ENCODE measurements around the gene APOC3.
"Not testable (repeated sequence)": the region's sequence is repeated elsewhere in the genome, so short reads cannot be mapped to it uniquely, and the experiment has no call there.

APOC3 gene

DNA sequence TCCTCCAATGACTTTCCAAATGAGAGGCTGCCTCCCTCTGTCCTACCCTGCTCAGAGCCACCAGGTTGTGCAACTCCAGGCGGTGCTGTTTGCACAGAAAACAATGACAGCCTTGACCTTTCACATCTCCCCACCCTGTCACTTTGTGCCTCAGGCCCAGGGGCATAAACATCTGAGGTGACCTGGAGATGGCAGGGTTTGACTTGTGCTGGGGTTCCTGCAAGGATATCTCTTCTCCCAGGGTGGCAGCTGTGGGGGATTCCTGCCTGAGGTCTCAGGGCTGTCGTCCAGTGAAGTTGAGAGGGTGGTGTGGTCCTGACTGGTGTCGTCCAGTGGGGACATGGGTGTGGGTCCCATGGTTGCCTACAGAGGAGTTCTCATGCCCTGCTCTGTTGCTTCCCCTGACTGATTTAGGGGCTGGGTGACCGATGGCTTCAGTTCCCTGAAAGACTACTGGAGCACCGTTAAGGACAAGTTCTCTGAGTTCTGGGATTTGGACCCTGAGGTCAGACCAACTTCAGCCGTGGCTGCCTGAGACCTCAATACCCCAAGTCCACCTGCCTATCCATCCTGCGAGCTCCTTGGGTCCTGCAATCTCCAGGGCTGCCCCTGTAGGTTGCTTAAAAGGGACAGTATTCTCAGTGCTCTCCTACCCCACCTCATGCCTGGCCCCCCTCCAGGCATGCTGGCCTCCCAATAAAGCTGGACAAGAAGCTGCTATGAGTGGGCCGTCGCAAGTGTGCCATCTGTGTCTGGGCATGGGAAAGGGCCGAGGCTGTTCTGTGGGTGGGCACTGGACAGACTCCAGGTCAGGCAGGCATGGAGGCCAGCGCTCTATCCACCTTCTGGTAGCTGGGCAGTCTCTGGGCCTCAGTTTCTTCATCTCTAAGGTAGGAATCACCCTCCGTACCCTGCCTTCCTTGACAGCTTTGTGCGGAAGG is 2.9 kb downstream of the APOC3 start:
- no peak for DNase-seq

DNA sequence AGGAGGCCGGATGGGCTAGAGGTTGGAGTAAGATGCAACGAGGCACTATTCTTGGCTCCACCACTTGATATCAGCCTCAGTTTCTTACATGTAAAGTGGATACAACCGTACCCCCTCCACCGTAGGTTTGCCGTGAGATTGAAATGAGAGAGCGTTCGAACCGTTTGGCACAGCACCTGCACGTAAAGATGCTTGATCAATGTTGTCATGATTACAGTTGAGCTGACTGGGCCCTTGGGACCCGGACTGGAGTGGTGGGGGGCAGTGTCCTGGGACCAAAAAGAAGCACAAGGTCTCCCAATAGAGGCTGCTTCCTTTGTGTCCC is 3.7 kb downstream of the APOC3 start:
- no peak for DNase-seq

DNA sequence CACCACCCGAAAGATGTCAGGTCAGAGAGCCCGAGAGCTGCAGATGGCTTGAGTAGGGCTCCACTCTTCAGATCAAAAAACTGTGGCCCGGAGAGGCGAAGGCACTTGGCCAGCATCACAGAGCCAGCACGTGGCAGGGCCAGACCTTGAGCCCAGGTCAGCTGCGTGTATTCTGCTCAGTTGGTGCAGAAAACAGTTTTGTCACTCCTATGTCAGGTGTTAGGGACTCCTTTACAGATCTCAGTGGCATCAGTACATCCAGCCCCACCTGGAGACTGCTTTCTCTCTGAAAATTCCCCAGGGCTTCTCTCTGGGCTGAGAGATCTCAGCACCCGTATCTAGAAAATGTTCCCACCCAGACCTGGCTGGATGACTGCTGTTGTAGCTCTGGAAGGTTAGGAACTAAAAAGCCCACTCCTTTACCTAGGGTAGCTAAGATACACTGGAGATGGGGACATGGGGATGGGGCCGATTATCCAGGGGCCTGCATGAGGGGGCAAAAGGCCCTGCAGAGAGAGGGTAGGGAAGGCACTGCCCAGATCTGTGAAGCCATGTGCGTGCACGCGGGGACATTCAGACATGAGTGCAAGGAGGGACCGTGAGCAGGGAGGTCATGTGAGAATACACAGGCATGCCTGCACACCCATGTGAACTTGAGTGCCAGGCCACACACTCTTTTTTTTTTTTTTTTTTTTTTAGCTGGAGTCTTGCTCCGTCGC is 4.3 kb downstream of the APOC3 start:
- DNase-seq: no peak

DNA sequence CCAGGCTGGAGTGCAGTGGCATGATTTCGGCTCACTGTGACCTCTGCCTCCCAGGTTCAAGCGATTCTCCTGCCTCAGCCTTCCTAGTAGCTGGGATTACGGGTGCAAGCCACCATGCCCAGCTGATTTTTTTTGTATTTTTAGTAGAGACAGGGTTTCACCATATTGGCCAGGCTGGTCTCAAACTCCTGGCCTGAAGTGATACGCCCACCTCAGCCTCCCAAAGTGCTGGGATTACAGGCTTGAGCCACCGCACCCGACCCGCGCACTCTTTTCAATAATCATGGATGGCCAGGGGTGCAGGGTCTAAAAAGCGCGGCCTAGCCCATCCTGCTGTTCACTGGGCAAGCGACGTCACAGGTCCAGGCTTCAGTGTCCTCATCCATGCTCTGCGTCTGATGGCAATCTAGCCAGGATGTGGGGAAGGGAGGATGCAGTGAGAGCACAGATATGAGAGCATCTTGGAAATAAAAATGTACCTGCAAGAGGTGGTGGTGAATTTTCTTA is 4.9 kb downstream of the APOC3 start:
- not testable (repeated sequence) for DNase-seq

DNA sequence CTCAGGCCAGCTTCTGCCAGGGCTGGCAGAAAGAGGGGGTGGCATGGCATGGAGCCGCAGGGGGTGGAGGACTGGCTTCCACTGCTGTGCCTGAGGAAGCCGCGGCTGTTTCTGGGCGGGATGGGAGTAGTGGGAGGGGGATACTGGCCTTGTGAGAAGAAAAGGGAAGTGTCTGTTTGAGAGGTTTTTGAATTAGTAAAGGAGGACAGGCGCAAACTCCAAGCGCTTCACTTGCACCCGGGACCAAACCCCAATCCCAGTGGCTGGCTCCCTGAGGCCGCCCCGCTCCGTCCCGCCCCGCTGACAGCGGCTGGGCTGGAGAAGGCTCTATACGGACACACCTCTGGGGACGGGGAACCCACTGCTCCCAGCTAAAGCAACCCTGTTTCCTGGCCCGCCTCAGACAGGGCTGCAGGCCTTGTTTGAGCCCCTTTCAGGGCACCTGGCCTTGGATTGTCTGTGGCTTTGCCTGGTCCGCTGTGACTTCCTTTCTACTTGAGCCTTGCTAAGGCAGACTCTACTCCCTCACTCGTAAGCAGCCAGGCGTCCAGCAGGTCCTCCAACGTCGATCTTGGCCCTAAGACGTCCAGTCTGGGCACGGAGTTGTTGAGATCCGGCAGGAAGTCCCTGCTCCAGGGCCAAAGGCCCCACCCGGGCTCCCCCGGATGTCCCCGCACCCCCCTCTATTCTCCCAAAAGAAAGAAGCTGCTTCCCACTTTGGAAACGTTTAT is 5.5 kb downstream of the APOC3 start:
- DNase-seq: no peak

DNA sequence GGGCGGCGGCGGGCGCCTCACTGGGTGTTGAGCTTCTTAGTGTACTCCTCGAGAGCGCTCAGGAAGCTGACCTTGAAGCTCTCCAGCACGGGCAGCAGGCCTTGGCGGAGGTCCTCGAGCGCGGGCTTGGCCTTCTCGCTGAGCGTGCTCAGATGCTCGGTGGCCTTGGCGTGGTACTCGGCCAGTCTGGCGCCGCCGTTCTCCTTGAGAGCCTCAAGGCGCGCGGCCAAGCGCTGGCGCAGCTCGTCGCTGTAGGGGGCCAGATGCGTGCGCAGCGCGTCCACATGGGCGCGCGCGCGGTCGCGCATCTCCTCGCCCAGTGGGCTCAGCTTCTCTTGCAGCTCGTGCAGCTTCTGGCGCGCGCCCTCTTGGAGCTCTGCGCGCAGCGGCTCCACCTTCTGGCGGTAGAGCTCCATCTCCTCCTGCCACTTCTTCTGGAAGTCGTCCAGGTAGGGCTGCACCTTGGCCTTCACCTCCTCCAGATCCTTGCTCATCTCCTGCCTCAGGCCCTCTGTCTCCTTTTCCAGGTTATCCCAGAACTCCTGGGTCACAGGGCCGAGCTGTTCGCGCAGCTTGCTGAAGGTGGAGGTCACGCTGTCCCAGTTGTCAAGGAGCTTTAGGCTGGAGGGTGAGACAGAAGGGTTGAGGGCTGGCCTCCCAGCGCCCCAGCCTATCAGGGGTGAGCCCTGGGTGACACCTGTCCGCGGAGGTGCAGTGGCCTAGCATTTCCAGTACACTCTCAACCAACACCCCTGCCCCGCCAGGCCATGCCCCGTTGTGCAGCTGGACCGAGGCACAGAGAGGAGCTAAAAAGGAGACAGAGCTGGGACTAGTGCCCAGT is 6.3 kb downstream of the APOC3 start:
- peak; percentile 89 for DNase-seq

DNA sequence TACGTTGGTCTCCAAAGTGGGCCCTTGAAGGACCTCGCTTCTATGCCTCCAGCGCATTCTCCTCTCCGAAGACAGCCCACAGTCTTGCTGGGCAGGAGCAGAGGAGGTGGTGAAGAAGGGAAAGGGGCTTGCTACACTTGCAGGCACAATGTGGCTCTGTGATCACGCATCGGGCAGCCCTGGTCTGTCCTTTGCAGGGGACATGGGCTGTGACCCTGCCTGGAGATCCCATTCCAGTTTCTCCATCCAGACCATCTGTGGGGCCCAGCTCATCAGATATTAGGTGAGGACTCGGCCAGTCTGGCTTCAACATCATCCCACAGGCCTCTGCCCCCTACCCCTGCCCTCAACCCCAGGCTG is 6.9 kb downstream of the APOC3 start:
- DNase-seq: no peak

DNA sequence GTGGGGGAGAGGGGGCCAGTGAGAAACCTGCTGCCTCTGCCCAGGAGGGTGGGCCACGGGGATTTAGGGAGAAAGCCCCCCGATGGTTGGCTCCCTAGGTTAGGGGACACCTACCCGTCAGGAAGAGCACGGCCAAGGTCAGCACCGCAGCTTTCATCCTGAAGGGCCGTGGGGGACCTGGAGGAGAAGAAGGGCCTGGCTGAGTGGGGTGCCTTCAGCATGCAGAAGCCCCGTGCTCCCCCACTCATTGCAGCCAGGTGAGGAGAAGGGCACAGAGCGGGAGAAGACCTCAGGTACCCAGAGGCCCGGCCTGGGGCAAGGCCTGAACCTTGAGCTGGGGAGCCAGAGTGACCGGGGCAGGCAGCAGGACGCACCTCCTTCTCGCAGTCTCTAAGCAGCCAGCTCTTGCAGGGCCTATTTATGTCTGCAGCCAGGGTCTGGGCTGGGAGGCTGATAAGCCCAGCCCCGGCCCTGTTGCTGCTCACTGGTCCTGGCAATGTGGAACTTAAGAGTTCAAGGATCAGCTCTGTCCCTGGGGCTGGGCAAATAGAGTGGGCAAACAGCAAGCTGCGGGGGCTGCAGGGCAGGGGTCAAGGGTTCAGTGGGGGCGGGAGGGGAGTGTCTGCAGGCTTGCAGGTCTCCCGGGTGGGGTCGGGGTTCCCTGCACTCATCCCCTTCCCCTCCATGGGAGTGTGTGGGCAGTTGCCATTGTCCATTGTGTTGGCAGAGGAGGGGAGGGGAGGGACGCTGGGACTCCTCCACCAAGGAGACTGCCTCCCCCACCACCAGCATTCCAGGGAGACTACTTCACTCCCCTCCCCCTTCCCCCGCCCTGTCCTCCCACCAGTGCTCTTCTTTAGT is 7.8 kb downstream of the APOC3 start, which contains the start of gene APOA1:
Gene APOA1, minus strand, starts transcription at position 392 of the 861 bp plus-strand sequence. Its CDS starts 235 bp downstream, at position 157.
- no peak for DNase-seq

DNA sequence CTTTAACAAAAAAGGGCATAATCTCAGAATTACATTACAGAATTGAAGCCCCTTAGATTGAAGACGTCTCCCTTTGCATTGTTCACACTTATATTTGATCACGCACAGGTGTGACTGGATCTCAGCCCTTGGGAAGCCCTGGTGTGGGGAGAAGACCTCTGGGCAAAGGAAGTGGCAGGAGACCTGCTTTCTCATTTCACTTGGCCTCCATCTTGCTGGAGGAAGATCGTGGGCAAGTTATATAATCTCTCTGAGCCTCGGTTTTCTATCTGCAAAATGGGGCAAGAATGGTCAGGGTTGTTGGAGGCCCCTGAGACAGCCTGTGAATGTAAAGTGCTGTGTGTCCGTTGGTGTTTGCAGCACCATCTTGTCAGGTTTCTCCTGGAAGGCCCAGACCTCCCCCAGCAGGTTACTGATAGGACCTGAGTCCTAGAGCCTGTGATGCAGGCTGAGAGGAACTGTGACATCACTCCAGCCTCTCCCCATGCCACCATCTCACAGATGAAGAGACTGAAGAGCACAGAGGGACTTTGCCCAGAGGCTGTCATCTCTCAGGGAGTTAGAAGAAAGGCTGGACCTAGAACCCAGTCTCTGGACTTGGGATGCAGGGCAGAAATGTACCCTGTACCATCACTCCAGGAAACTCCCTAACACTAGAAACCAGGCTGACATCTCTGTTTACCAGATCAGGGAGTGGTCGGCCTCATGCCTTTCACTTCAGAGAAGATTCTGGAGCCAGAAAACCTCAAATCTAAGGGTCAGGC is 8.8 kb downstream of the APOC3 start:
- no peak for DNase-seq

DNA sequence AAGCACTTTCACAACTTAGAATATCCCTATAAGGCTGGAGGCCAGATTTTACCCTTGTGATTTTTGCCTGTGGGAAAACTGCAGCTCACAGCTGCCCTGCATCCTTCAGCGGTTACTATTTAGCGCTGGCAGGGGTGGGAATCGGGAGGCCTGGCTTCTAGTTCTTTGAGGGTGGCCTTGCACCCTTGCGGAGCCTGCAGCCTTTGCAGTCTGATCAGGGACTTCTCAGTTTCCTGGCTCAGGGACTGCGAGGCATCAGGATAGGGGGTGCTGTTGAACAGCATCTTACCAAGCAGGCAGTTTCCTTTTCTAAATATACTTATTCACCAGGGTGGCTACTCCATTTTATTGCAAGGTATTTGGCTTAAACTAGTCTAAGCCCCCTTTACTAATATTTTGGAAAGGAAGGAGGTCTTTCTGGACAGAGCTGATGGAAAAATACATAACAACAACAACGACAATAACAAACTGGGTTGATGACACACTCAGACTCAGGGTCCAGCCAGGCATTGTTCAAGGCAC is 10.6 kb downstream of the APOC3 start:
- DNase-seq: no peak

DNA sequence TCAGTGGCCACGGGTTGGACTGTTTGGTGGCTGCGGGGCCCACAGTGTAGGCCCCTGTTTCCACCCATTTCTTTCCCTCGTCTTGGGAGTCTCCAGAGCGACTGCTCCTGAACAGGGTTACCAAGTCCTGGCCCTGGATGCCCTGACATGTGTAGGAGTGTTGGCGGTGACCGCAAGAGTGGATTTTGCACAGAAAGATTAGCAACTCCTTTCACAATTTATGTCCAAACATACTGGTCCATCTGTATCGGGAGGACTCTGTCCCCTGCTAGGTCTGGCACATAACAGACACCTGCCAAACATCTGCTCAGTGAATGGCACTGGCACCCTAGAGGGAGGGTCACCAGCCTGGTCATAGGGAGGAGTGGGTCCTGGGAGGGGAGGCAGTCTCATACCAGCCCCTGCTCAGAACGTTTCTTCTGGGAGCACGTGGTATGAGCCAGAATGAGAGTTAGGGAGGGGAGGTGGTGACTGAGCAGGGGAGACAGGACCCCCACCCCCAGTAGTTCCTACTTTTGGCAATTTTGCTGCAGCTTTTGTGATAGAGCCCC is 11.1 kb downstream of the APOC3 start:
- no peak for DNase-seq

DNA sequence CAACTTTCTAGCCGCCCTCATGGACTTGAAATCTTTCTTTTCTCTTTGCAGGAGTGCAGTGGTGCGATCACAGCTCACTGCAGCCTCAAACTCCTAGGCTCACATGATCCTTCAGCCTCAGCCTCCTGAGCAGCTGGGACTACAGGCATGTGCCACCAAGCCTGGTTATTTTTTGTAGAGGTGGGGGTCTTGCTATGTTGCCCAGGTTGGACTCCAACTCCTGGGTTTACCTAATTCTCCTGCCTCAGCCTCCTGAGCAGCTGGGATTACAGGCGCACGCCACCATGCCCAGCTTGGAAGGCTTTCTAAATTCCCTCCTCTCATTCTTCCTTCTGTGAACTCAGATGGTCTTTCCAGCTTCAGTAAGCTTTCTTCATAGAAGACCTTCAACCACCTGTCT is 12.4 kb downstream of the APOC3 start:
- no peak for DNase-seq

DNA sequence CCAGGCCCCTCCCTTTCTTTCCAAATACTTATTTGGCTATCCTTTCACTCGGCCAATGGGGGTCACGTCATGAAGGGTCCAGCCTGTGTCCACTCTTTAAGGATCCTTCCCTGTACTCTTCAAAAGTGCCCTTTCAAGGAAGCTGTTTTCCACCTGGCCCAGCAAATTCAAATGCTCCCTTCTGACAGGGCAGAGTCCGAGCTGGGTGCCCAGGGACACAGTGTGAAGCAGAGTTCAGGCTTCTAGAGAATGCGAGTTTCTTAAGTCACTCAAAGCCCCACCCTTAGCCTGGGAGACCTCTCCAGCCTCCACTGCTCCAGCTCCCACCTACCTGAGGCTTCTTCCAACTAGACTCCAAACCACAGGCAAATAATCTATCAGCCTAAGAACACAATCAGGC is 13.2 kb downstream of the APOC3 start:
- no peak for DNase-seq

DNA sequence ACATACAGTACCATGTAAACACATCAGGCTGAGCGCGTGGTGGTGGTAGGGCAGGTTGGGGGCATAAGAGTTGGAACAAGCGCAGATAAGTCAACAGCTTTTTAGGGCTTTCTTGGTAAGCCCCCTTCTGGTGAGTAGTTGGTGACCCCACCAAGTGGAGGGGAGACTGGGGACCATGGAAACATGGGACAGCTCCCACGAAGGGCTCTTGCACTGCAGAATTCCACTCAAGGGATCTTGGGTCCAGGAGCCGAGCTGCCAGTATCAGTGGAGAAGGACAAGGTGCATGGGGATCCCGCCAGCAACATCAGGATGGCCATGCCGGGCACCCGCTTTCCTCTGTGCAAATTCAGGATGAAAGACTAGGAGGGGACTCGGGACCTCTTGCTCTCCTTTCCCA is 14.0 kb downstream of the APOC3 start:
- no peak for DNase-seq

DNA sequence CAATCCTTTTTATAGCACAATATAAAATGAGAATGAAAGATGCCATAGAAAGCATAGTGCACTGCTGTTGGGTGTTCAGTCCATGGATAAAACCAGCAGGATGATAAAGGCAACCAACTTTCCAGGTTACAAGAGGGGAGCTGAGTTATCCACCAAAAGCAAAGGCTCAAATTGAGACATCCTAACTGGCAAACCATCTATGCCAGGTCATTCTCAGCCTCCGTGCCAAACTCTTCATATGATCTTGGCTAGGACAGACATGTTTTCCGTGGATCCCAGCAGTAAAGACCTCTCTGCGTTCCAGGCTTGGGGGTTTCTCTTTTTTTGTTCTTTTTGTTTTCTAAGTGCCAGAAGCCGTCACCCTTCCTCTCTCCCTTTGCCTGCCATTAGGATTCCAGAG is 15.0 kb downstream of the APOC3 start:
- DNase-seq: no peak

DNA sequence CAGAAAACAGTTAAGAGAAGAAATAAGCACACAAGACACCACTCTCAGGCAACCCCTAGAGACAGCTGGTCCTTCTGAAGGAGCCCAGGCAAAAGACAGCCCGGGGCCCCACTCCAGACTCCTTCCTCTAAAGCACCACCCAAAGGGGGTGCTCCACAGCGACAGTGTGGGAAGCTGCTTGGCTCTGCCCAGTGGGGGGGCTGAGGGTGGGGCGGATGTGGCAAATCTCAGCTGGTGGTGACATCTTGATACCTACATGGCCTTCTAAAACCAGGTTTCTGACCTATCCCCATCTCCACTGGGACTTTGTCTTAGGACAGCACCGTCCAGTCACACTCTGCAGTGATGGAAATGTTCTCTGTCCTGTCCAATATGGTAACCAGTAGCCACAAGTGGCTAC is 17.9 kb downstream of the APOC3 start:
- DNase-seq: no peak

DNA sequence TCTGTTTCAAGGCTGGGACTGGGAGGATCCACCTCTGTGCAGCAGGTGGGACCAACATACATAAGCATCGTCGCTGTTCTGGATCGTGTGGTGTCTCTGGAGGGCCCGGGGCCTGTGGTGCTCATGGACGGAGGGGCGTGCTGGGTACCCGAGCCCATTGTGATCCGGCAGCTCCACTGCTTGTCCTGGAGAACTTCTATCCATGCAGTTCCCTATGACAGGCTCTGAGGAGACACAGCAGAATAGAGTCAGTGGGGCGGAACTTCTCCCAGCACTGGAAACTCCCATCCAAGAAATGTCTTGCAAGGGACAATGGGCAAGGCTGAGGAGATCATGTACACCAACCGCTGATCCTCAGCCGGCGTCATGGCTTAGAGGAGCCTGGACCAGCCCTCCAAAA is 19.4 kb downstream of the APOC3 start:
- DNase-seq: no peak

DNA sequence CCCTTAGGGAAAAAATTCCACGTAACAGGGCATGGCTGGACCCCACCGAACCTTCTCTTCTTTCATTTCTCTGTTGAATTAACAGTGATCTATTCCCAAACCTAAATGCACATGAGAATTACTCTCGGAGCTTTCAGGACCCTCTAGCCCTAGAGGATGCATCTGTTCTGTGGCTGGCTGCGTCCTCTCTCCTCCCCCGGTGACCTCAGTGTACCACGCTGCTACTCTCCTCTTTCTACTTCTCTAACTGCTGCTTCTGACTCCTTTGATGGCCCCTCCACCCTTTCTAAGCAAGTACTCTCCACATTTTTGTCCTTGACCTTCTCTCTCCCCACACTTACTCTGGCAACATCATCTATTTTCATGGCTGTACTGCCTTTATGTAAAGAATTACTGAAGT is 19.8 kb downstream of the APOC3 start:
- no peak for DNase-seq

DNA sequence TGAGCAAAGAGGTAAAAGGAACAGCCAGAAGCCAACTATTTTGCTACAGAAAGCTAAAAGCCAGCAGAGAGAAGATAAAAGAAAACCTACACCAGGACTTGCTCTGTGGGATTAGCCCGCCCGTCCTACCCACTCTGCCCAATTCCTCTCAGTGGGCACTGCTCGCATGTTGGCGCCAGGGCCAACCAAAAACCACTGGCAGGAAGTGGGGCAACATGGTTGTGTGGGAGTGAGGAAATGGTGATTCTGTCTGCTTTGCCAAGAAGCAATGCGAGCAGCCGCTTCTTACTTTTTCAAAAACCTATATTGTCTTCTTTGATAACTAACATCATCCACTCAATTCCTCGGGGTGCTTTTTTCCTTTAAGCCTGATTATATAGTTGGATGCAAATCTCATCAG is 21.9 kb downstream of the APOC3 start:
- peak; percentile 79 for DNase-seq
